PC-9 (cell line): ENCODE measurements around the gene LMAN1. TPM values are rescaled to one million over a fixed set of nuclear protein-coding genes. Genes with fewer than 3 reads are reported as not detected.

ENCODE experiments used
- BruUV-seq: library from RNA; stranded (reverse); fragments of 400-500 nt; replicated peaks from 2 replicates; lab custom pipeline; 2021; lab: Mats Ljungman, UMichigan
- CTCF ChIA-PET: fragments of 300-600 bp; sonication (Branson Sonifier 250); formaldehyde crosslinking; loops from one replicate; lab custom pipeline; 2022; ENCODE audit warnings: antibody characterized with exemption; lab: Charles Lee
- POLR2A ChIA-PET: fragments of 300-600 bp; sonication (Branson Sonifier 250); formaldehyde crosslinking; loops from one replicate; lab custom pipeline; 2022; ENCODE audit warnings: antibody characterized with exemption; ENCODE audit not compliant: unreplicated experiment; lab: Charles Lee
- DNase-seq, 2 experiments: peaks; one replicate each; pipeline versions ENCODE4 v3.0.0 to v3.0.0-alpha.2; 2015 to 2022; ENCODE audit warnings: mixed read lengths in 1 of 2
- H2AFZ ChIP-seq: fragments of 200-600 bp; sonication (generic); 2 replicates; pipeline ENCODE4 v1.8.1; 2017; ENCODE audit warnings: antibody characterized with exemption
- H3F3A ChIP-seq: fragments of 200-600 bp; sonication (generic); 2 replicates; pipeline ENCODE4 v1.8.1; 2017; ENCODE audit warnings: antibody characterized with exemption, mild to moderate bottlenecking, low read depth; ENCODE audit not compliant: insufficient read depth
- H3K27ac ChIP-seq: fragments of 200-600 bp; sonication (generic); 2 replicates; pipeline ENCODE4 v1.6.1; 2016; ENCODE audit warnings: mixed run types
- H3K27me3 ChIP-seq: fragments of 200-600 bp; sonication (generic); 2 replicates; pipeline ENCODE4 v1.6.1; 2016; ENCODE audit warnings: low read depth, mixed run types; ENCODE audit not compliant: insufficient read depth
- H3K36me3 ChIP-seq: fragments of 200-600 bp; sonication (generic); 2 replicates; pipeline ENCODE4 v1.6.1; 2016; ENCODE audit warnings: low read depth, mixed run types
- H3K4me1 ChIP-seq: fragments of 200-600 bp; sonication (generic); replicated peaks from 2 replicates; pipeline ENCODE4 v1.6.1; 2016; ENCODE audit warnings: mixed run types; ENCODE audit not compliant: insufficient read depth
- H3K4me2 ChIP-seq: fragments of 200-600 bp; sonication (generic); 2 replicates; pipeline ENCODE4 v1.6.1; 2017; ENCODE audit warnings: mixed run types
- H3K4me3 ChIP-seq: fragments of 200-600 bp; sonication (generic); 2 replicates; pipeline ENCODE4 v1.6.1; 2016; ENCODE audit warnings: mixed run types
- H3K79me2 ChIP-seq: fragments of 200-600 bp; sonication (generic); 2 replicates; pipeline ENCODE4 v1.6.1; 2017; ENCODE audit warnings: low read depth, mixed run types
- H3K9me2 ChIP-seq: fragments of 200-600 bp; sonication (generic); 2 replicates; pipeline ENCODE4 v1.8.1; 2017; ENCODE audit warnings: mild to moderate bottlenecking; ENCODE audit not compliant: insufficient read depth
- H3K9me3 ChIP-seq: fragments of 200-600 bp; sonication (generic); 2 replicates; pipeline ENCODE4 v1.8.1; 2016; ENCODE audit warnings: low read depth; ENCODE audit not compliant: insufficient read depth
- H4K20me1 ChIP-seq: fragments of 200-600 bp; sonication (generic); 2 replicates; pipeline ENCODE4 v1.8.1; 2017; ENCODE audit not compliant: insufficient read depth
- EZH2 ChIP-seq: fragments of 200-600 bp; sonication (generic); IDR thresholded peaks from 2 replicates; pipeline ENCODE4 v1.8.0; 2017; ENCODE audit warnings: antibody characterized with exemption, low read depth
- intact Hi-C: fragments of 100-400 bp; cut with micrococcal nuclease; formaldehyde crosslinking; loops from one replicate; pipeline ENCODE4 v1.10.0; 2022; ENCODE audit not compliant: unreplicated experiment
- total RNA-seq: library from RNA; stranded (reverse); gene quantifications from 2 replicates; pipeline ENCODE4 v1.2.3, GENCODE V29; 2021
- TF ChIP-seq, protein P1 (sequence below): fragments of 200-600 bp; sonication (generic); conservative IDR thresholded peaks from 2 replicates; pipeline ENCODE4 v1.6.1; 2017; ENCODE audit warnings: mixed run types, antibody characterized with exemption, mild to moderate bottlenecking, moderate library complexity

LMAN1 gene
- total RNA-seq, 1 experiment from 2014 or later, result 77.3 TPM

DNA sequence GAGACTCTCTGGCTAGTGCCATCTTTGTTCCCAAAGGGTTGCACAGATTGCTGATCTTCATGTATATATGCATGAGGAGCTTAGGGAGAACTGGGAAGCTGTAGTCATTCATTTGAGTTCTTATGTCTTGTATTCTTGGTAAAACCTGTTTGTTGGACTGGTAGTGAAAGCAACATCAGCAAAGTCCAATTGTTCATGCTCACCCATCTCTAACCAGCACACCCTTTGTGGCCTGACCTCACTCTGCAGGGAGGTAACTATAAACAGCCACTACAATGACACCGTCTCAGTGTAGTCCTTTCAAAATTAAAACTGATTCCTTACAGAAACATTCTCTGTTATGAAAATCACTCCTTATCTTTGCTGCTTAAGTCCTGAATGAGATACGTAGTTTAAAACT lies 13.9 kb upstream of the LMAN1 start:
- Histone ChIP-seq H3K9me3 (0 out of 2 replicates have a peak, but pooled peaks cover 4% of the 10 kb centered on the region), H3K4me3 (no peak overlapping the region), H3K79me2 (no peaks in the 10 kb centered on the region), H3K4me2 (no peak overlapping the region), H3K36me3 (no peaks in the 10 kb centered on the region), H2AFZ (no peak overlapping the region), H3K4me1 (peaks cover 16% of the 10 kb centered on the region), H3K27me3 (no peaks in the 10 kb centered on the region), H4K20me1 (no peaks in the 10 kb centered on the region), H3K9me2 (no peaks in the 10 kb centered on the region), H3K27ac (no peak overlapping the region), H3F3A (no peaks in the 10 kb centered on the region)
- TF ChIP-seq, protein P1, sequence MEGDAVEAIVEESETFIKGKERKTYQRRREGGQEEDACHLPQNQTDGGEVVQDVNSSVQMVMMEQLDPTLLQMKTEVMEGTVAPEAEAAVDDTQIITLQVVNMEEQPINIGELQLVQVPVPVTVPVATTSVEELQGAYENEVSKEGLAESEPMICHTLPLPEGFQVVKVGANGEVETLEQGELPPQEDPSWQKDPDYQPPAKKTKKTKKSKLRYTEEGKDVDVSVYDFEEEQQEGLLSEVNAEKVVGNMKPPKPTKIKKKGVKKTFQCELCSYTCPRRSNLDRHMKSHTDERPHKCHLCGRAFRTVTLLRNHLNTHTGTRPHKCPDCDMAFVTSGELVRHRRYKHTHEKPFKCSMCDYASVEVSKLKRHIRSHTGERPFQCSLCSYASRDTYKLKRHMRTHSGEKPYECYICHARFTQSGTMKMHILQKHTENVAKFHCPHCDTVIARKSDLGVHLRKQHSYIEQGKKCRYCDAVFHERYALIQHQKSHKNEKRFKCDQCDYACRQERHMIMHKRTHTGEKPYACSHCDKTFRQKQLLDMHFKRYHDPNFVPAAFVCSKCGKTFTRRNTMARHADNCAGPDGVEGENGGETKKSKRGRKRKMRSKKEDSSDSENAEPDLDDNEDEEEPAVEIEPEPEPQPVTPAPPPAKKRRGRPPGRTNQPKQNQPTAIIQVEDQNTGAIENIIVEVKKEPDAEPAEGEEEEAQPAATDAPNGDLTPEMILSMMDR, result no peak
- TF ChIP-seq EZH2, result no peak
- no TSS peak for BruUV-seq
- ChIA-PET POLR2A (no interaction called here), CTCF (no interaction called here)
- intact Hi-C loops, result no loop called here
- DNase-seq, result no peak

DNA sequence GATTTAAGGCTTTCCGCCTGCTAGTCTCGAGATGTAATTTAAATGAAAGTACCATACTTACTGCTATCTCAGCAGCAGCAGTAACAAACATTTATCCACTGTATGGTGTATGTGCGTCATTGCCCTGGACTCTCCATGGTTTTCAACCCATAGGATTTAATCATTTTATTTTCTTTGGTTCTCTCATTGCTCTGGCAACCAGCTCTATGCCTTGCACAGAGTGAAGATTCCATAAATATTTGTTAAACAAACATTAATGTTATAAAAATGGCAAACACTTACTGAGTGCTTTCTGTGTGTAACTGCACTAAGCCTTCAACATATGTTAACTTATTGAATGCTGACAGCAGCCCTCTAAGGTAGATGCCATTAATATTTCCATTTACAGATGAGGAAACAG lies 1.3 kb upstream of the LMAN1 start:
- Histone ChIP-seq H3K9me3 (no peaks in the 10 kb centered on the region), H3K27me3 (no peaks in the 10 kb centered on the region), H4K20me1 (peaks cover 22% of the 10 kb centered on the region), H3K4me1 (peaks cover 24% of the 10 kb centered on the region), H3K4me2 (peak overlapping the region; percentile 82), H3F3A (peaks cover 6% of the 10 kb centered on the region; the same call in 1 of the 2 replicates), H3K27ac (no peak overlapping the region), H3K36me3 (peaks cover 10% of the 10 kb centered on the region), H2AFZ (no peak overlapping the region; the same call in 1 of the 2 replicates), H3K79me2 (peaks cover 37% of the 10 kb centered on the region), H3K9me2 (no peaks in the 10 kb centered on the region), H3K4me3 (peak overlapping the region; percentile 95; the same call in 1 of the 2 replicates)
- no peak for DNase-seq
- no TSS peak for BruUV-seq
- intact Hi-C loops, result no loop called here
- ChIA-PET CTCF (no interaction called here), POLR2A (no interaction called here)
- TF ChIP-seq, protein P1, result no peak
- TF ChIP-seq EZH2, result no peak

DNA sequence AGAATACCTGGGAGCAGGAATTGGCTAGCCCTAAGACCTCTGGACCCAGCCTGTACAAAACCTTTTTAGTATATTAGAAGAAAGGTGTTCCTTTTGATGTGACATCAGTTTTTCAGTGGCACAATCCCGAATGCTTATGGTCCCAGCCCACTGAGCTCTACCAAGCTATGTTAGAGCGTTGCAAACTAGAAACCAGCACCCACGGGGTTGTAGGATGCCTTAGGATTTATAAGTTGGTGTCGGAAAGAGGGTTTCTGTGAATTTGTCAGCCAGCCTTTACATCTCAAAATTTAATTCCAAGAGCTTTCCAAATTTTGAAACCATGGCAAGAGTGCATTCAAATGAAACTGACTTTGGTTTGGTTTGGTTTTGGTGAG lies 499 bp upstream of the LMAN1 start:
- intact Hi-C loops, result loop anchor here (5.0 kb wide), 1 partner anchor 43 kb away; no protein-coding TSS in a partner anchor
- CTCF ChIA-PET, result no interaction called here
- Histone ChIP-seq H2AFZ (peak overlapping the region; percentile 89), H3K4me3 (peak overlapping the region; percentile 95), H3K9me2 (no peaks in the 10 kb centered on the region), H3K4me1 (peaks cover 24% of the 10 kb centered on the region), H3K27ac (no peak overlapping the region), H3F3A (peaks cover 6% of the 10 kb centered on the region; the same call in 1 of the 2 replicates), H3K4me2 (peak overlapping the region; percentile 82), H3K79me2 (peaks cover 42% of the 10 kb centered on the region), H3K9me3 (no peaks in the 10 kb centered on the region), H4K20me1 (peaks cover 29% of the 10 kb centered on the region), H3K27me3 (no peaks in the 10 kb centered on the region), H3K36me3 (peaks cover 18% of the 10 kb centered on the region)
- BruUV-seq, result no TSS peak
- TF ChIP-seq, protein P1, result no peak
- TF ChIP-seq EZH2, result no peak
- no peak for DNase-seq
- POLR2A ChIA-PET, result interaction anchor here (0.6 to 0.9 kb wide), 3 partner anchors 21 to 574 kb away, joined by 3 to 9 read pairs (median 3); no protein-coding TSS in a partner anchor
